Measurements from ENCODE around the gene PDE4B.

The PDE4B gene

DNA sequence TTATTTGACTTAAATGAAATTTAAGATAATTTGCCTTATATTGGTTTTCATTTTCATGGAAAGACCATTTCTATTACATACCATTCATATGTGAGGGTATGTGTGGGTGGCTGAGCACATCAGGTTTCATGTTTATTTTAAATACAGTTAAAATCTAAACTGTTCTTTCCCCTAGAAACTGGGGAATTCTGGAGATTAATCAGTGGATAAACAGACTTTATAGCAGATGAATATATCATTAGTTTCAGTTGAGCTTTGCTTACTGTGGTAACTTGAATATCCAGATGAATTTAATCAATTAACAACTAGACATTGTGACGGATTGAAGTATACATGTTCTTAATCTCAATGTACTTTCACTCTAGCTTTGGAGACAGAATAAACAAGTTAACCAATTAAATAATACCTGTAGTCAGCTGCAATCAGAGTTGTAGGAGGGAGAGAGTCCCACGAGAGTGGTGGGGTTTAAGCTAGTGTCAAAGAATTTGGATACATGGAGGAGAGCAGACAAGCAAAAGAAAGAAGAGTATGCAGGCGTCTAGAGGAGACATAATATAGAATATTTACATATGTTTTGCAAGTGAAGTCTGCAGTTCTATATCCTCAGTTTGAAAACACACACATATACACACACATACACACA, 97.6 kb downstream of the PDE4B start:
- no peak for DNase-seq

DNA sequence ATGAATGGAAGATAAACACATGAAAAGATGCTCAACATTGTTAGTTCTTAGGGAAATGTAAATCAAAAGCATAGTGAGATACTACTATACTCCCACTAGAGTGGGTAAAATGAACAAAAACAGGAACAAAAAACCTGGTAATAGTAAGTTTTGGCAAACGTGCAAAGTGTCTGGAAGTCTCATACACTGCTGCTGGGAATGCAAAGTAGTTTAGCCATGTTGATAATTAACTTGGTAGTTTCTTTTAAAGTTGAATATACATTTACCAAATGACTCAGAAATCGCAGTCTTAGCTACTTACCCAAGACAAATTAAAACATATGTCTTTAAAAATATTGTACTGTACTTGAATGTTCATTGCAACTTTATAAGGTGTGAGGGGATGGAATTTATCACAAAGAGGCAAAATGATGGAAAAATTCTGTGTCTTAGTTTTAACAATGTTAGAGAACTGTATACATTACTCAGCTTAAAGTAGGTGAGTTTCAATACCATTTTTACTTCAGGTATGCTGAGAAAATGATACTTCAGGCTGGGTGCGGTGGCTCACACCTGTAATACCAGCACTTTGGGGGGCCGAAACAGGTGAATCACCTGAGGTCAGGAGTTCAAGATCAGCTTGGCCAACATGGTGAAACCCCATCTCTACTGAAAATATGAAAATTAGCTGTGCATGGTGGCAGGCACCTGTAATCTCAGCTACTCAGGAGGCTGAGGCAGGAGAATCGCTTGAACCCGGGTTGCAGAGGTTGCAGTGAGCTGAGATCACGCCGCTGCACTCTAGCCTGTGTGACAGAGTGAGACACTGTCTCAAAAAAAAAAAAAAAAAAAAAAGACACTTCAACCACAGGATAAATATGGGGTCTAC, 102.3 kb downstream of the PDE4B start:
- DNase-seq, result no peak

DNA sequence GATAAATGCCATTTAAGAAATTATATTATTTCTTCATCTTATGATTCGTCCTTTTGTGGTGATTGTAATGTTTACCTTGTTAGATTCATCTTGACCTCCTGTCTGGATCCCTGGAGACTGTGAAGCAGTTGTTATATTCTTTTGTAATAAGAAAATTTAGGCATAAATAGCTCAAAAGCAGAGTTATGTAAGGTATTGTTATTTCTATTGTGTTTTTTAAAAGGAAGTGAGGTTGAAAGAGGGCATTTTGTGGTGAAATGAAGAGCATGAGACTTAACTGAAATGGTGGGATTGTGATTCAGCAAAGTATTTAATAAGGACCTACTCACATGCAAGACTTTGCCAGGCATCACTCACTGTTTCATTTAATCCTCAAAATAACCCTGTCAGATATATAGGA, 104.0 kb downstream of the PDE4B start:
- no peak for DNase-seq

DNA sequence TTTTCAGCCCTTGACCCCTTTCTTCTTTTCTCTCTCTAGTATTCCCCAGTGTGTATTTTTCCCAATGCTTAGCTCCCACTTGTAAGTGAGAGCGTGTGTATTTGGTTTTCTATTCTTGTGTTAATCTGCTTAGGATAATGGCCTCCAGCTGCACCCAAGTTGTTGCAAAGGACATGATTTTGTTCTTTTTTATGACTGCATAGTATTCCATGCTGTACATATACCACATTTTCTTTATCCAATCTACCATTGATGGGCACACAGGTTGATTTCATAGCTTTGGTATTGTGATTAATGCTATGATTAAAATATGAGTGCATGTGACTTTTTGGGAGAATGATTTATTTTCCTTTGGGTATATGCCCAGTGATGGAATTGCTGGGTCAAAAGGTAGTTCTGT, 104.8 kb downstream of the PDE4B start:
- no peak for DNase-seq

DNA sequence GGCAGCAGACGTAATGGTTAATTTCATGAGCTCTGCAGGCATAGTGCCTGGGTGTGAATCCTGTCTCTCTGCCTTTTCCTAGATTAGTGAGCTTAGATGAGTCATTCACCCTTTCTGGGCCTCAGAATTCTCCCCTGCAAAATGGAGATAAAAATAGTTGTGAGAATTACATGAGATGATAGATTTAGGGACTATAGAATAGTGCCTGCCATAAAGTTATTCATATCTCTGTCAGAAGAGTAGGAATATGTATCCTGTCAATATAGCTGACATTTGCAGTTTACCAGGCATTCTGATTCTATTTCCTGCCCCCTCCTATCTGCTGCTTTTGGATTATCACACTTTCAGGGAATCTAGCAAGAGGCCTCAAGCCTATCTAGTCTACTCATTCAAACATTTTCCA, 112.0 kb downstream of the PDE4B start:
- no peak for DNase-seq

DNA sequence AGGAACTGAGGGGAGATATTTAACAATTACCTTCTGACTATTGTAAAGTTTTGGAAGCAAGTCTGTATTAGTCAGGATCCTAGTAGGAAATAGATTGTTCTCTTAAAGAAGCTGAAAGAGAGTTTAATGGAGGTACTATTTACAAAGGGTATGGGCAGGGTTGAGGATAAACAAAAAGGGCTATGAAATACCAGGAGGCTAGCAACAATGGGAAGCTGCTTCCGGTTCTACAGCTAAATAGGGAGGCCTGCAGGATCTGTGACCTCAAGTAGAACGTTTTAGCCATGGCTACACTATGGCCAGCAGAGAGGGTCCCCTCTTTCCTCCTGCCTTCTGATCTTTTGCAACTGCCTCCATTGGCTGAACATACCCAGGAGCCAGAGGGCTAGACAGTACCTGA, 117.7 kb downstream of the PDE4B start:
- no peak for DNase-seq

DNA sequence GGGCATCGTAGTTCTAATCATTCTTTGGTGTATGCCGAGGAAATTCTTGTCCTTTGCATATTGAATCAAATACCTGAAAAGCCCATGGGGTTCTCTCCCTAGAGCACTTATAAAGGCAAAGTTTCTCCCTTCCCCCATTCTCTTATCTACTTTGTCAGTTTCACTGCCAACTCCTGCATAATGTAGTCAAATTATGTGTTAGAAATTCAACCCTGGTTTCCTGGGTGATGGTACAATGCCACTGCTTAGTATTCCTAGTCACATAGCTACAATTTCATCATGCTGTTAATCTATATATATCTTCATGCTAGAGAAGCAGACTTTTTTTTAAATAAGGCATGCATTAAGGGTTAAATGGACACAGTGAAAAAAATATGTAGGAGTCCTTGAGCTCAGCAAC, 119.0 kb downstream of the PDE4B start:
- DNase-seq, result no peak

DNA sequence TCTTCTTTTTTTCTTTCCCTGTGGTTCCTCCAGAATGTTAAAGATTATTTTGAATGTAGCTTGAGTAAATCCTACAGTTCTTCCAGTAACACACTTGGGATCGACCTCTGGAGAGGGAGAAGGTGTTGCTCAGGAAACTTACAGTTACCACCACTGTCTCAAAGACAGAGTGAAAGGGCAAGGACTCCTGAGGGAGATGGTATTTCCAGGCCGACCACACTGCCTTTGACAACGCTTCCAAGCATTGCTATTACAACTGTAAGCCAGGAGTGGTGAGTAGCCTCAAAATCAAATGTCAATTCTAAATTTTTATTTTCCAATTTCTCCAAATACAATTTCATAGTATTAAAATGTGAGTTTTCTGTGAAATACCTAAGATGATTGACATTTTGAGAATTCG, 125.9 kb downstream of the PDE4B start:
- no peak for DNase-seq

DNA sequence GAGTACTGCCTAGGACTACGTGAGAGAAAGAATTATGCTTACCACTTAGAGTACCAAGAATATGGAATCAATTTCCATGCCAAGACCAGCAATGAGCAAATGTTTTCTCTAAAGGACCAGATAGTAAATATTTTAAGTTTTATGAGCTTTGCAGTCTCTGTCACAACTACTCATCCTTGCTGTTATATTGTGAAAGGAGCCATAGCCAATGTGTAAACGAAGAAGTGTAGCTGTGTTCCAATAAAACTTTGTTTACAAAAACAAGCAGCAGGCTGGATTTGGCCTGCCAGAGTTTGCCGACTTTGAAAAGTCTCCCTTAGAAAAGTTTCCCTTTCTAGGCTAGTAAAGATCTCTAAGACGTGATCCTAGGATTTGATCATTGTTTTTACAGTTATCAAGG, 128.8 kb downstream of the PDE4B start:
- no peak for DNase-seq

DNA sequence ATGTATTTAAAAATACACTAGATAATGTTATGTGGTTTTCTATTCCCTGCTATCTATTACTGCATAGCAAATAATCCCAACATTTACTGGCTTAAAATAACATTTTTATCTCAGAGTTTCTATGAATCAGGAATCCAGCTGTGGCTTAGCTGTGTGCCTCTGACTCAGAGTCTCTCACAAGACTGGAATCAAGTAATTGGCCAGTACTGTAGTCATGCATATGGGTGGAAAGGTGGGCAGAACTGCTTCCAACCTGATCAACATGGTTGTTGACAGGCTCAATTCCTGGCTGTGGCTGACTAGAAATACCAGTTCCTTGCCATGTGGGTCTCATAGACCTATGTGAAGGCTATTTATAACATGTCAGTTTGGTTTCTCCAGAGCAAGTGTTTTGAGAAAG, 131.8 kb downstream of the PDE4B start:
- DNase-seq, result no peak

DNA sequence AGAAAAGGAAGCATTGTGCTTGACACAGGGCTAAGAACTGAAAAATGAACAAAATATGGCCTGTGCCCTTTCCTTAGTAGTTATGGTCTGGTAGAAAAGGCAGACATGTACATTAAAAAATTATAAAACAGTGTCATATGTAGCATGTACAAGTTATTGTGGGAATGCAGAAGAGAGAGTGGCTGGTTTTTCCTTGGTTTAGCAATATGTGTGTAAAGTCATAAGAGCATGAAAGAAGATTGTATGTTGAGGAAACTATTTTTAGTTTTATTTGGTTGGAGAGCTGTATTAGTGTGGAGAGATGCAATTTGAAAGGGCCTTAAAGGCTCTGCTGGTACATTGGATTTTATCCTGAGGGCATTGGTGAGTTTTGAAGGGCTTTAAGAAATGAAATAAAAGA, 145.8 kb downstream of the PDE4B start:
- DNase-seq, result no peak

DNA sequence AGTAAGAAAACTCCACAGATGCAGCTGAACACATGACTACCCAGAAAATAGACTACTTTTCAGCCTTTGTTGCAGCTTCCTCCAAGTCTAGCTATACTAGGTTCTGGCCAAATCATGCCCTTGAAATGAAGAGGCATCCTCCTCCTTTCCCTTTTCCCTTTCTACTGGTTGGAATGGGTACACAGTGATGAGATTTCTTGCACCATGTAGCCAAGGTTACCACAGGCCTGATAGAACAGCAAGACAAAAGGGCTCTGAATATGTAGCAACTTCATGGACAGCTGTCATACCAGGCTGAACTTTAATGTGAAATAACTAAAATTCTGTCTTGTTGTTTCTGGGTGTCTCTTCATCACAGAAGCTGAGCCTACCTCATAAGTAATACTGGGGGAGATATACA, 146.5 kb downstream of the PDE4B start:
- DNase-seq, result no peak

DNA sequence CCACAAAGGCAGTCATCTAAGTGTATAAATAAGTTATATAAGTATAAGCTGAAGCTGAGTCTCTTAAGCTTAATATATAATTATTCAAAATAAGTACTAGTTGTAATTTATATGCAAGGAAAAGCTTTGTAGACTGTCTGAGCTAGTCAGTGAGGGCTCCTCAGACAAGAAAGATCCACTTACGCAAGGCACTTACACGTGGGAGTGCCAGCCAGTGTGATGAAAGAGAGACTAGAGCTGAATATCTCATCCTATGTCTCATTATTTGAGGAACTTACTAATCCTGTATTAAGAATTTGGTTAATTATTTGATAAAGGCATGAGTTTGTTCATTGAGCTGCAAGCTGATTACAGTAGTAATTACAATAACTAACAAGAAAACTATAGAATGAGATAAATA, 146.9 kb downstream of the PDE4B start:
- DNase-seq, result no peak

DNA sequence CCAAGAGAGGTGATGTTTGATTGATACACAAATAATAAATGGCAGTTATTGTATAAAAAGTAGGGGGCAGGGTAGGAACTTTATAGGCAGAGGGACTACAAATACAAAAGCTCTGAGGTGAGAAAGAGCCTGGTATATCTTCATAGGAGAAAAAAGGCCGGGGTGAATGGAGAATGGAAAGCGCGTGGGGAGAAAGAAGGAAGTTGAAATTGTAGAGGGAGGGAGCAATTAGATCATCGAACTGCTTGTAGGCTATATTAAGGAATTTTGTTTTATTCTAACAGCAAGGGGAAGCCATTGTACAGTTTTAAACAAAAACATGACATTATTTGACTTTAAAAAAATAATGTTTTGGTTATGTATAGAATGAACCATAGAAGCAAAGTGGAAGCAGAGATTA, 147.4 kb downstream of the PDE4B start:
- DNase-seq, result no peak

DNA sequence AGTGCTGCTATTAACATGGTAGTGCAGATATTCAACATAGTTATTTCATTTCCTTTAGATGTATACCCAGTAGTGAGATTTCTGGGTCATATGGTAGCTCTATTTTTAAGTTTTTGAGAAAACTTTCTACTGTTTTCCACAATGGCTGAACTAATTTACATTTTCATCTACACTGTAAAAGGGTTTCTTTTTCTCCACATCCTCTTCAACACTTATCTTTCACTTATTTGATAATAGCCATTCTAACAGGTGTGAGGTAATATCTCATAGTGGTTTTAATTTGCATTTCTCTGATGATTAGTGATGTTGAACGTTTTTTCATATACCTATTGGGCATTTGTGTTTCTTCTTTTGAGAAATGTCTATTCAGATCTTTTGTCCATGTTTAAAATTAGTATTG, 149.8 kb downstream of the PDE4B start:
- no peak for DNase-seq

DNA sequence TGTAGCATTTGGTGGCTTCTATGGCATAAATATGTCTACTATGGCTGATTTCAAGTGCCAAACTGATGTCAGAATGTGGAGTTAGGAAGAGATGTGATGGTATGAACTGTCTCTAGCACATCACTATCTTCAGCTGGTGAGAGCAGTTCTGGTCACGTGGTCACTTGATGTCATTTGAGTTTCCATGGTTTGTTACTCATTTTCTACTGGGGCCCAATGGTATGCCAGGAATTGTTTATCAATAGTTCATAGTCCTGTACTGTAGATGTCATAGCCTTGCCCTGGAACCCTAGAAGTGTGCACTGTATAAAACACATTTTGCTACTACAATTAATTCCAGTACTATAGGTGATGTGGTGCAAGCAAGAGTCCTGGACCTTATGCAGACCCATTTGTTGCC, 153.7 kb downstream of the PDE4B start:
- DNase-seq, result no peak

DNA sequence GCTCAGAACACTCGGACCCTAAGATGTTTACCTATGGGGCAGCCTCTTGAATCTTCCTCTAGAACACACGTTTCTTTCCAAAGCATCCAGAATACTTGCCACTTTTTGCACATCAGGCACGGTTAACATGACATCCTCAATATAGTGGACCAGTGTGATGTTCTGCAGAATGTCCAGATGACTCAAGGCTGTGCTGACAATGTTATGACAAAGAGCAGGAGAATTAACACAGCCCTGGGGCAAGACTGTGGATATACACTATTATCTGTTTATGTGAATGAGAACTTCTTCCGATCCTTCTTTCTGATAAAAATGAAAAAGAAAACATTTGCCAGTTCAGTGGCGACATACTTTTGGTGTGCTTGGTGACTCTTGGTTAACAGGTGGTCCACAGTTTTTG, 154.3 kb downstream of the PDE4B start:
- DNase-seq, result no peak

DNA sequence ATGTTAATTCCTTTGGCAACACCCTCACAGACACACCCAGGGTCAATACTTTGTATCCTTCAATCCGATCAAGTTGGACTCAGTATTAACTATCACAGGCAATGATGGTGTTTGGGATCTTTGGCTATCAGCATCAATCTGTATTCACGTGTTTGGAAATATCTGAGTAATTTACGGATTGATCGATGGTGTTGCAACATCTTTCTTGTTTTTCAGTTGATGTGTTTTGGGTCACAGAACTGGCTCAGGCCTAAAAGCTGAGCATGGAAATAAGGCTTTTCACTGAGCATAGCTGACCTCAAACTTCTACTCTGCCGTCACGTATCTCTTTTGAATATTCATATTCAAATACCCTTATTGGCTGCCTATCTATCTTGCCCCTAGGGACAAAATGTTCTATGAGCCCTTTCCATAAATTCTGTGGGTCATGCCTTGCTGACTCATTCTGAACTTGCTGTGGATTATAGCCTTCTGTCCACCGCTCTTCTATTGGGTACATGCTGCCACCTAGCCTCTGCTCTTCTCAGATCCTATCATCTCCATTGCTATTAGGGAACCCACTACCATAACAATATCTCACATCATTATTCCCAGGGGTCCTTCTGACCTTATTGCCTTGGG, 156.0 kb downstream of the PDE4B start:
- DNase-seq, result no peak

DNA sequence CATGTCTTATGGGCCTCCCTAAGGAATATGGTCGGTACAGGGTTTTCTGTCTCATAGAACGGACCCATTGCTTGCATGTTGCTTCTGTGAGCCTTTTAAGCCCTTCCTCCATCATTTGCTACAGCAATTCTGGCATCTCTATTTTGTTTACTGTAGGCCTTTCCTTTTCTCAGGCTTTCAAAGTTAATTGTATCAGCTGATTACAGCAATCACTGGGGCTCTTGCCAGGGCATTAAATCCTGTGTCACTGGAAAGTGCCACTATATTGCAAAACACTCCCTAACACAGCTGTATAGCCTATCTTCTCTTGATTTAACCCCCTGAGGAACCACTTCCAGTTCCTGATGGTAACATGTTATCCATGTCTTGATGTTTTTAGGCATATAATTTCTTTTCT, 156.5 kb downstream of the PDE4B start:
- DNase-seq, result no peak

DNA sequence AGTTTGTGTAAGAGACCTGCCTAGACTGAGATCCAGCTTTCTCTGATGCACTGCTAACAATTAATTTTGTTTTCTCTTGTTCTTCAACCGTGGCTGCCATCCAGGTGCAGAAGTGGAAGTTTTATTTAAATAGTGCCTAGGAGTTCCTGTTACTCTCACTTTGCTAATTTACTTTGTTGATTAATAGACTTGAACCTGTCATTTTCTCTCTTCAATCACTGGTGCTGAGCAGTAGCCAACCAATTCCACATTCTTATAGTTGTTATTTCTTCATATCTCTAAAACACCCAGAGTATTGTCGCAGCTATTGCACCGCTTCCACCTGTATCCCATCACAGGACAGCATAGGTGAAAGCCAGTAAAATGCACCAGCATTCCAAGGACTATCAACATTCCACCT, 157.2 kb downstream of the PDE4B start:
- no peak for DNase-seq

DNA sequence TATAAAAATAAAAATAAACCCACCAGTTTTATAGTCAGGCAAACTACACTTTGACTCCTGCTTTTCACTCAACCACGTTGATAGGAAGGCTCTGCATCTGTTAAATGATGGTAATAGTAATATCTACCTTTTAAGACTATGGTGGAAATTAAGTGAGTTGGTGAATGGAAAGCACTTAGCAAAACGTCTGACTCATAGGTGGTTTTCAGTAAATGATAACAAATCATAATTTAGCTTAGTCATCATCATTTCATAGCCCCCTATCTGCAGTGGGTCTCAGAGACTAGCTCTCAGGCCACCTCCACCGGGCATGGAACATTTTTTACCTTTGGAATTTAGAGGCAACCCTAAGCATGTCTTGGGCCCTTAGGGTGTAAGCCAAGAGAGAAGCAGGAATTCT, 160.0 kb downstream of the PDE4B start:
- no peak for DNase-seq

DNA sequence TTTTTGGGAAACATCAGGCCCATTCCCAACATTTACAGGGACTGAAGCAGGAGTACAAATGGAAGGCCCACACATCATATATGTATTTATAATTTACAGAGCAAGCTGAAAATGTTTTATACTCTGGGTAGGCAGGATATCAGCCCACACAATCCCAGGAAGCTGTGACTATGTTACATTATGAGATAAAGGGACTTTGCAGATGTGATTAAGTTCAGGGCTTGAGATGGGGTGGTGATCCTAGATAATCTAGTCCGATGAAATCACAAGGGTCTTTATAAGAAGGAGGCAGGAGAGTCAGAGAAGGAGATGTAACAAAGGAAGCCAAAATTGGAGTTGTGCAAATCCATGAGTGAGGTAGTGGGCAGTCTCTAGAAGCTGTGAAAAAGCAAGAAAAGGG, 160.5 kb downstream of the PDE4B start:
- no peak for DNase-seq

DNA sequence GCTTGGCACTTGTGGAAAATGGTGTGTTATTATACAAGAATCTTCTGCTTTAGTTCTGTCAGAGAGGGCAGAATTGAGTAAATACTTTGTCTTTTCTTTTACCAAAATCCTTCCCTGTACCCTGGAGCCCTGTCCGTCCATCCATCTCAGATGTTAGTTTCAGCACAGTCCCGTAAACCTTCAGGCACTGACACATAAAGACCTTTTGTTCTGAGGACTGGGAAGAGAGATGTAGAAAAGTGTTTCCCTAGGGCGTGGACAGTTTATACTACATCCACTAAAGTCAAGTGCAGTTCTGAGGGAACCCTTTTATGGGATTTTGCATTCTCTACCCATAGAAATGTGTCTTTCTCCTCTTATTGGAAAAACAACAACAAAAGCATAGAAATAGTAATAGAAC, 162.4 kb downstream of the PDE4B start:
- DNase-seq, result no peak

DNA sequence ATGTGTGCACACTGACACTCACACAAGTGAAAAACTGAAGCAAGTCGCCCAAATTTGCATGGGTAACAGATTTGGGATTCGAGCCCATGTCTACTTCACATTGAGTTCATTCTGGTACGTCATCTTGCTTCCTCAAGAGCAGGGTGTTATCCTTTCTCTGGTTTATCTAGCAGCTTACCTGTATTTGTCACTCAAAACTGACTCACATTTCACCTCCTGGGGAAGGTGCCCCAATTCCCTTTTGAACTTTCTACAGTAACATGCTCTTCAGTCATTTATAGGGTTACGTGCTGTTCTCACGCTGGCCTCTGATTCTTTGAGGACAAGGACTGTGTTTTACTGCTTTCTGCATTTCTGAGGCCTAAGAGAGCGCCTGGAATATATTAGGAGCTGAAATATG, 162.8 kb downstream of the PDE4B start:
- no peak for DNase-seq

Data from activated naive CD4-positive, alpha-beta T cell treated with anti-CD3 and anti-CD28 coated beads, Interleukin-2, amount 50 U/mL, for 16 hours (primary cell).